Myocyte (in vitro differentiated cells): Measurements from ENCODE around the gene PPCS. TPM values are rescaled to one million over a fixed set of nuclear protein-coding genes. Genes with fewer than 3 reads are reported as not detected.

Source experiments
- DNase-seq: peaks from one replicate; pipeline ENCODE4 v3.0.0-alpha.2; 2012; ENCODE audit warnings: low read depth
- polyA plus RNA-seq: library from polyadenylated mRNA; unstranded; fragments of >200 nt; gene quantifications from one replicate; pipeline ENCODE4 v1.2.1, GENCODE V29; 2012; ENCODE audit warnings: missing spikeins
- total RNA-seq: library from RNA; depleted of rRNA; stranded (reverse); fragments of >200 nt; gene quantifications from 2 replicates; pipeline ENCODE4 v1.2.3, GENCODE V29; 2014

PPCS gene
- 44.6 and 56.3 TPM in 2 replicates for total RNA-seq
- 41.0 TPM for polyA plus RNA-seq

DNA sequence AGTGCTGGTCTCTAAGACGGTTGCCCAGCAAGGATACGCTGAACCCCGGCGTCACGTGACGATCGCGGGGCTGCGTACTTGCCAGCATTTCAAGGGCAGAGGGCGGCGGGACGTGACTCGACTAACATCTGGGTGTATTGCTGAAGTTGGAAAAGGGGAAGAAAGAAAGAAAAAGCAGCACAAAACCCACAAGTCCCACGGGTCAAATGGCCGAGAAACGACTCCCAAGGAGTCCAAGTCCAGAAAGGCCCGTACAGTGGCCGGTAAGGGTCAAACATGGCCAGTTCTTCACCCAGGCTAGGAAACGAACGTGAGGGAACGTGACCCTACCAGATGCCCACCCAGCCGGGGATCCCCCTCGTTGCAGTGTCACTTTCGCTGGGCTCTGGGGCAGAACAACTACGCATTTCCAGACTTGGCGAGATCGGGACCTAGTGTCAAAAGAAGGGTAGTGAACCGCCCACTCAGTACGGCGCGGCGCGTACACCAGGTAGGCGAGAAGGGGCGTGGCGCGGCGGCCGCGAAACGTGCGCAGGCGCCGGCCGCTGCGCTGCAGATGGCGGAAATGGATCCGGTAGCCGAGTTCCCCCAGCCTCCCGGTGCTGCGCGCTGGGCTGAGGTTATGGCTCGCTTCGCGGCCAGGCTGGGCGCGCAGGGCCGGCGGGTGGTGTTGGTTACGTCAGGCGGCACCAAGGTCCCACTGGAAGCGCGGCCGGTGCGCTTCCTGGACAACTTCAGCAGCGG lies at the start of gene PPCS, which contains the start of gene ZMYND12:
TSS of gene PPCS (plus strand) at position 534 of the 744 bp plus-strand sequence. CDS start at position 557, 23 bp downstream.
TSS of gene ZMYND12 (minus strand) at position 13 of the 744 bp plus-strand sequence. CDS start 25 bp downstream, outside the sequence.
- peak; percentile 91 for DNase-seq

DNA sequence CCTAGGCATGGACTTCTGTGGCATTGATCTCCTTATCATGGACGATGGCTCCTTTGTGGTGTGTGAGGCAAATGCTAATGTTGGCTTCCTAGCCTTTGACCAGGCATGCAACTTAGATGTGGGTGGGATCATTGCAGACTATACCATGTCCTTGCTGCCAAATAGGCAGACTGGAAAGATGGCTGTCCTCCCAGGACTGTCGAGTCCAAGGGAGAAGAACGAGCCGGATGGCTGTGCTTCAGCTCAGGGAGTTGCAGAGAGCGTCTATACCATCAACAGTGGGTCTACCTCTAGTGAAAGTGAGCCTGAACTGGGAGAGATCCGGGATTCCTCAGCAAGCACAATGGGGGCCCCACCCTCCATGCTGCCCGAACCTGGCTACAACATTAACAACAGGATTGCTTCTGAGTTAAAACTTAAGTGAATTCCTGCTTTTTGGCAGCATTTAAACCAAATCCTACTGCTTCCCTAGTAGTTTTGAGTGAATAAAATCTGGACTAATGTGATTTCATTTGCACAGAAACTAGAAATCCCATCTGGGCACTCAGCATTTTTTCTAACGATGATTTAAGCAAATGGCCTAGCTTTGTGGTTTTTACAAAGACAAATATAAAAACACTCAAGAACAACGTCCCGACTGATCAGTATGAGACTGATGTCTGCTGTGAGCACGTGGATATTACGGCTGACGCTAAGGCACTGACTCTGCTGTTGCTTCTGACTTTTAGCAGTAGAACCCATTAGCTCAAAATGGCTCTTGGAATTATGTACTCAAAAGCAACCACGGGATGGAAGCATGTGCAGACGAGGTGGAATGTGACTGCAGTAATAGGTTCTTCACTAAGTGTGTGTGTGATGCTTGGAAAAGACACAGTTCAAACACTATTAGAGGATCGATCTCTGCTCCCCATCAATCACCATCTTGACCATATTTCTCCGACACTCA lies 41.5 kb upstream of the PPCS start:
- DNase-seq, result no peak

DNA sequence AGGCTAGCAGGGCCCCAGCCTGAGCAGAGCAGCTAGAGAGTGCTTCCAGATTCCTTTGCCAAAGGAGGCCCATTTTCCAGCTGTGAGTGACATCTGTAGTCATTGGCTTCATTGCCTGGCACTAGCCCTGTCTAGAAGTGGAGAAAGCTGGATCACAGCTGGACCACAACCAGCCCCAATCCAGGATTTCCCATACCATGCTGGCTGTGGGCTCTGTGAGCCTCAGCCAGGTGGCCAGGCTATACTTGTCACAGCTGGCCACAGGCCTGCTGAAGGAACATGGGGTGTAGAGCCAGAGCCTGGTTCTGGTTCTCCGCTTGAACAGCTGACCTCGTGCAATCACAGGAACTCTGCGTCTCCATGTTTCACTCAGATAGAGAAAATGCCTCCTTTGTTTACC lies 39.2 kb upstream of the PPCS start:
- no peak for DNase-seq

DNA sequence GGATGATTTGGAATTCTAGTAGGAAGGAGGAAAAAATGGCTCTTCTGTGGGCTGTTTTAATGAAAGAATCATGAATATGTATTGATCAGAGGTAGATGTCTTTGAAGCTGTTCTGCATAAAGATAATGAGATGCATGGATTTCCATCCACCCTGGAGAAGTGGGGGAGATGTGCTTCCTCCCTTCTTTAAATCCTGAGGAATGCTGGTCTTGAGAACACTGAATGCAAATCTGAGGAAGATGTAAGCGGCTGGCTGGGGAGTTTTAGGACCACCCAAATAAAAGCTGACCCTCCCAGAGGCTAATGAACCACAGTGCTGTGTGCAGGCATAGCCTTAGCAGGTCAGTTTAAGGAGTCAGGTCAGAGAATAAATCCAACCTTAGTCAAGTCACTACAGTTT lies 37.8 kb upstream of the PPCS start:
- no peak for DNase-seq

DNA sequence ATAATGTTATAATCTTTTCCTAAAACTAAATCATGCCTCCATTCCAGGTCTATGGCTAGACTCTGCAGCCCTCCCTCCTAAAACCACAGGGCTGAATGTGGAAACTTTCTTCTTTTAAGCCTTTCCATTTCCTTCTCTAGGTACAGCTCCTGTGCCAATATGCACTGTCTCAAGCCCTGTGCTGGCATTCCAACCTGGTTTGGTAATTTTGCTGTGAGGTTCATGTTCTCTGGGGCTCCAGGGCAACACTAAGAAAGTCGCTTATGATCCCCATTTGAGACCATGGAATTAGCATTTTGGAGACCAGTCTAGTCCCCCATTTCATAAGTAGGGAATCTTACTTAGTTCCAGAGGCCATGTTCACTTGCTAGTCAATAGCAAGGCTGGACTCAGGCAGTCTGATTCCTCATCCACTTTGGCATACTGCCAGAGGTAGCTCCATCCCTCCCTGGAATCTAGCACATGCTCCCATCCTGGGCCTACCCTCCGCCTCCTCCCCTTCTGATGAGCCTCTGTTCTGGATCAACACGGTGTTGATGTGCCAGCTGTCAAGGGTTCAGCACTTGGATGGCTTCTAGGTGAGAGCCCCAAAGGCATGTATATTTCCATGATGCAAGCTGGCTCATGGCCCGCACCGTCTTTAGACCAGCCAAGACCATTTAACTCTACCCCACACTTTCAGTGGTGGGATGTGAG lies 37.1 kb upstream of the PPCS start:
- no peak for DNase-seq

DNA sequence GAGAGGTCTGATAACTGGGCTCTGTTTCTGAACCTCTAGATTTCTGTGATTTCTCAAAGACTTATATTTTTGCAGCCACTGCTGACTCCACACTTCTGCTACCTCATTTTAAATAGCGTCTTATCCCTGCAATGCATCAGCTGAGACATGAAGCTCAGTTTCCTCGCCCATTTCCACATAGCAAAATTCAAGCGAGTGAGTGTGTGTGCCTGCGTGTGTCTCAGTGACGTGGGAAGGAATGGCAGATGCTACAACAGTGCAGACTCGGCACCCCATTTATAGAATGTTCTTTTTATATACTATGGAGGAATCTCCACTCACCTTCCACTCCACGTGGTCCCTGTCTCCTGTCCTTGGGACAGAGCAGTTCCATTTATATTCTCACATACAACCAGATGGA lies 36.2 kb upstream of the PPCS start:
- DNase-seq, result no peak

DNA sequence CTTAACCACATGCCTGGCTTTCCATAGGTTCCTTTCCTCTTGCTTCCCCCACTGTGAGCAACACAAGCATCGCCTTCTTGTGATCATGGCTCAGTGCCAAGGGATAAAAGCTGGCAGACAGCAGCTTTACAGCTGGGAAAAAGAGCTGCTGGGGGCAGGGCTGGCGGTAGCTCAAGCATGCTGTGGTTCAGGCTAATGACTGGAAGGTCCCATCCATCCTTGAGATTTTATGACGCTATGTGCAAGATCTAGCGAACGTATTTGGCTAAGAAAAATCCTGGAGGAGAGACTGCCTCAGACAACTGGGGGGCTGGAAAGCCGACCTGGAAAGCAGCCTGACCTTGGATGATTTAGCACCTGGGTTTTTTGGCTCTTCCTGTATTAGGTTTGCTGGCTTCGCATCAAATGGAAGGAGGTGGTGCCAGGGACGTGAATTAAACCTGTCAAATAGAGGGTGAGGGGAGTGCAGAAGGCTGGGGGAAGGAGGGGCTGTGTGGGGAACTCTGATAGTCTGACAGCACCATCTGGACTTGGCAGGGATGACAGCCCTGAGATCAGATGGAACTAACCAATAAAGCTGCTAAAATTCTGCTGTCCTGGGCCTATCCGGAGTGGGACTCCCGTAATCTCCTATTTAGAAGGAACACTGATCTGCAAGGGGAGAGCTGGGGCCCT lies 35.3 kb upstream of the PPCS start:
- peak; percentile 56 for DNase-seq

DNA sequence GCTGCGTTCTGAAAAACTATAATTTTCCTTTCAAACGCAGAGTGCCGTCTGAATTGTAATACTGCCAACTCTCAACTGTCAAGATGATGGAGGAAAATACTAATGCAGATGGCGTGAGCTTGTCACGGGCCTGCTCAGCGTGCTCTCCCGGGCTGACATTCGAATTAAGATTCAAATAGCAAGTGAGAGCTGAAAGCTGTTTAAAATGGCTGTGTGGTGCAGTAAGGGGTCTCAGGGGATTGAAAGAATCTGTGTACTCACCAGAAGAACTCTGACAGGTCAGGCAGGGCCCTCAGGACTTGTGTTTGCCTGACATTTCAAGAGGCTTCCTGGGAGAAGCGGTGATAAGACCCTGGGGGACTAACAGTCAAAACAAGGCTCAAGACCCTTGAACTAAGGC lies 33.6 kb upstream of the PPCS start:
- DNase-seq, result no peak

DNA sequence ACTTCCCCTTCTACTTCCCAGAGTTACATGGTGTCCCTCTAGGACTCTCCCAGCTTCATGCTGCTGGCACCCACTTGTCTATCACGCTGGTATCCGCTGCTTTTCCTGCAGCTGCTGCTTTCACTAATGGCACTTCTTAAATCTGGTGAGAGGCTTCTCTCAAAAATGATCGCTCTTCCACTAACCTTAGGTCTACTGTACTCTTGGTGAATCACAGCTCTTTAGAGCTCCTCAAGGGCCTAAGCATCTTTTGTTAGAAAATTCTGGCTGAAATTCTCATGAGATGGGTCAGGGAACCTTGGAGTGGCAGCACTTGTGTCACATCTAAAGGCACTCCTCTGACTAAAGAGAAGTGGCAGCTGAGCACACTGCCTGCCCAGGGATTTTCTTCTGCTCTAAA lies 32.7 kb upstream of the PPCS start:
- peak; percentile 48 for DNase-seq

DNA sequence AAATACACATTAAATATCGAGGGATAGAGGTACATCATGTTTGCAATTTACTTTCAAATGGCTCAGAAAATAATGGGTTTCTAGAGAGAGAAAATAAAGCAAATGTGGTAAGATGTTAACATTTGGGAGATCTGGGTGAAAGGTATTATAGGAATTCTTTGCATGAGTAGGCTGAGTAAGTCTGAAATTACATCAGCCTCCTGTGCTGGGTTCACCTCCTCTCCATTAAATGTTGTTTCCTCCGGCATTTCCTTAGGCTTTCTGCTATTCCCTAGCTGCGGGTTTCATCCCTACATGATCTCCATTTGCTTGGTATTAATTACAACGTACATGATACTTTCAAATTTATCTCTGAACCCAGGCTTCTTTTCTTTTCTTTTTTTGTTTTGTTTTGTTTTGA lies 32.1 kb upstream of the PPCS start:
- DNase-seq, result no peak

DNA sequence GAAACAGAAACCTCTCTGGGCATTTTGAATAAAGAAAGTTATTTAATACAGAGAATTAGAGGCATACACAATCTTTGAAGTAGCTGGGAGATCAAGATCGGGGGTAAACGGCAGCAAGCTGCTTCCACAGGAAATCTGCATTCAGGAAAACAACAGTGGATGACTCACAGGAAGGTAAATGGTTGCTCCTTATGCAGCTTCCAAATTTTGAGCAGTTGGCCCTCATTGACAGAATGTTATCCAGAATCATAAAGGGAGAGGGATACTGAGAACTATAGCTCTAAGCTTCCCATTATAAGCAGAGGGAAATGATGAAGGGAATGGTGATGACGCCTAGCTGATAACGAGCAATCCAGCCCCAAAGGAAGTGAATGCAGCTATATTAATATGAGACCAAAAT lies 29.1 kb upstream of the PPCS start:
- no peak for DNase-seq

DNA sequence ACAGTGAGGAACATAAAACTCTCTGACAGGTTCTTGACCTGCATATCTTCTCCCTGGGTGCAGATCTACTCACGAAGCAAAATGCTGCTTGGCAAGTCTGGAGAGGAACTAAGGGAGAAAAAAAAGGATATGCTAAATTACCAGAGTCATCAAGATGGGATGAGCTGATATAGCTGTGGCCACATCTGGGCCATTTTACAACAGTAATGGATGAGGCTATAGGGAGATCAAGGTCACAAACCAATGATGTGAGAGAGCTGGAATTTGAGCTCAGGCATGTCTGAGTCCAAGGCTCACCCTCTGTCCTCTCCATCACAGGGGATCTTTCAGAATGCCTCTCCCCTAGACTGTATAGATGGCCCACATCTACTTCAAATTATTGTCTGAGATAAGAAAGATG lies 26.7 kb upstream of the PPCS start:
- no peak for DNase-seq

DNA sequence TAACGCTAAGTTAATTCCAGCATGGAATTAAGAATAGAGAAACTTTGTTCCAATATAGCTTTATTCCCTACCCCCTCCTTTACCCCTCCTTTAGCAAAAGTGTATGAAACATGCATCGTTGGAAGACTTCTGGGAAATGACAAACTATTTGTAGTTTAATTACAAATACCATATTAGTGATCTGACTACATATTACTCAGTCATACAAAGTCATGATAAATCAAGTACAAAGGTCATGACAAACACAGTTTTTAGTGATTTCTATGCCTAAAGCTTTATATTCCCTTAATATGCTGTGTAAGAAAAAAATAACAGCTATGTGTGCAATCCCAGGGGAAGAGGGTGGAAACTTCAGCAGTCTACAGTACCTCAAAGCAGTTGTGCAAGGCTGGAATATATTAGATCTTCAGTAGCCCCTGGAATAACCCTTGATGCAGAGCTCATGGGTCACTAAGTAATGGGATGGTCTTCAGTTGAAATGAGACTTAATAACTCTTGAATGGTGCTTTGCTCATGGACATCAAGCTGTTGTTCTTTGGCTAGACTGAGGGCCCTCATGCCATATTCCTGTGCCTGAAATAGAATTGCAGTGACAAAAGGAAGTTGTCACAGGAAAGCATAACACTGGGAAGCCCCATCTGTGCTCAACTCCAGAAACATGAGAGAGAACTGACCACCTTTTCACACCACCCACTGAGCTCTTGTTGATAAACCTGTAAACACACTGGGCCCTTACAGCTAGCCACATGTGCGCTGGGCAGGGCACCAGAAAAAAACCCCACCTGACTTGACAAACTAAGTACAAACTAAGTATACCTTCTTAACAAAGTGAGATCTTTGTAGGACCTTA lies 25.8 kb upstream of the PPCS start:
- no peak for DNase-seq

DNA sequence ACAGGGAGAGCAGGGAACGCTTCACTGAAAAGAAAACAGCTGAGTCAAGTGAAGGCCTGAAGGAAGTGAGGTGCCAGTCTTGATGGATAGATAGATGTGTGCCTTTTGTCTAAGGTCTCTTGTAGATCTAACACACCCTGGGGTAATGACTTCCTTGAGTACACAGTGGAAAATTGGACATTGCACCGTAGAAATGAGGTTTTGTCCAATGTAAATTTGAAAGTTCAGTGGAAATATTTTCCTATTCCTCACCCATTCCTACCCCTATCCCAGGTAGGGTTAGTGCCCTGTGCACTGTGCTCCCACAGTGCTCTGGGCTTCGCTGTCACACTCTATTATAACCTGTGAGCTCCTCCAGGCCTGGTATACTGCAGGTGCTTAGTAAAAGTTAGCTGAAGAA lies 24.8 kb upstream of the PPCS start:
- DNase-seq, result no peak

DNA sequence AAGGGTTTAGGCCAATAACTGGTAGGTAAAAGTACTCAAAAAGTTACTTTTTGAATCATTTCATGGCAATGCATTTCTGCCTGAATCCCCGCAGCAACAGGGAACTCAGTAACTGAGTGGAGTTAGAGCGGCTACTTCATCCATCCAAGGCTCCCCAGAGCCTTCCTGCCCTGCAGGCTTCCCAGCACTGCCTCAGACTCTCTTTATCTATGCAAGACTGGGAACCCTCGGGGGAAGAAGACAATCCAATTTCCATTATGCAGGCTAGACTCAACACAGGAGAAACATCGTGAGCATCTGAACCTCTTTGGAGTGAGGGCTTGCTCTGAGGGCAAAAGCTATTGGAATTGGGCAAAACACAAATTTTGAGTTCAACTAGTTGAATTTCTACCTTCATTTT lies 23.6 kb upstream of the PPCS start:
- no peak for DNase-seq

DNA sequence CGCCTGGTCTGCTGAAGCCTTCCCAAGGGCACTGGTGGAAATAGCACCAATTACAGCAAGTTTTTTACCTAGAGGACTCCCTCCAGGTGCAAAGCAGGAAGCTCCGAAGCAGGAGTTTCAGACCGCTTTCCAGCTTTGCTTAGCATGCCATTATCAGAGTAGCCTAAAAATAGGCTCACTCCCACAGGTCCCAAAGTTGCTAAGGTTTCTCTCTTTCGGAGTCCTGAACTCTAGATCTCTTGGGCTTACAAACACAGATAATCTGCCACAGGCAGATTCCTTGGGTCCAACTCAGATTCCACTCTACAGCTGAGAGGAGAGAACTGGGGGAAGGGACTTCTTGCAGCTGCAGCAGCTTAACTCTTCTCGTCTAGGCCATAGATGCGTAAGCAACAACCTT lies 23.0 kb upstream of the PPCS start:
- DNase-seq, result no peak

DNA sequence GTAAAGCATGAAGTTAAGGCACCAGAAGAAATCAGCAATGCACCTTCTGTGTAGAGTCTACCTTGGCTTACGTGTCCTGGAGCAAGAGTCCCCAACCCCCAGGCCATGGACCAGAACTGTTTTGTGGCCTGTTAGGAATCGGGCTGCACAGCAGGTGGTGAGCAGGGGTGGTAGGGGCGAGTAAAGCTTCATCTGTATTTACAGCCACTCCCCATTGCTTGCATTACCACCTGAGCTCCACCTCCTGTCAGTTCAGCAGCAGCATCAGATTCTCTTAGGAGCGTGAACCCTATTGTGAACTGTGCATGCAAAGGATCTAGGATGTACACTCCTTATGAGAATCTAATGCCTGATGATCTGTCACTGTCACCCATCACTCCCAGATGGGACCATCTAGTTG lies 22.0 kb upstream of the PPCS start:
- DNase-seq, result no peak

DNA sequence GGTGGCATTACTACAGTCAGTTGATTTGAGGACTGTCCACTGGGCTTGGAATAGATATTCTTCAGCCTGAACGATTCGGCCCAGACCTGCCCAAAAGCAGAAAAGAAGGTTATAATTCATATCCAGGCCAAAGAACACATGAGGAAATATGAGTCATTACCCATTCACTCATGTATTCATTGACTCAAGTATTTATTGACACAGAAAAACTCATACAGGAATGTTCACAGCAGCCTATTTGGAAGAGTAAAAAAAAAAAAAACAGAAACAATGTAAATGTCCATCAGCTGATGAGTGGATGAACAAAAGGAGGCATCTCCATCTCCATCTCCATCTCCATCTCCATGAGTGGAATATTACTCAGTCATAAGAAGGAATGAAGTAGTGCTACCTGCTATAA lies 16.4 kb upstream of the PPCS start:
- DNase-seq, result no peak

DNA sequence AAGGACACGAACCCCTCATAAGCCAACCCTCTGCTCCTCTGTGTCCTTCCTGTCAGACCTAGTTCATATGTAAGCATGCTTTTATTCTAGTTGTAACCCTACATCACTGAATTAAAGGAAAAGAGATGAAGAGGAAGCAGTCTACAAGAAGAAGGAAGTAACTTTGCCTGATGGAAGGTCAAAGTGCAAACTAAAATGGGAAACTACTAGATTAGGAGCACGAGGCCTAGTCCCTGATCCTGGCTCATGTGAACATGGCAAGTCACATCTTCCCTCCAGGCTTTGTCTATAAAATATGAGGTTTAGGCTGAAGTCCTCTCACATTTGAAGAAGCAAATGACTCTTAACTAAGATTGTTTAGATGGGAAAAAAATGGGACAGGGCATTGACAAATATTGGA lies 13.7 kb upstream of the PPCS start:
- no peak for DNase-seq

DNA sequence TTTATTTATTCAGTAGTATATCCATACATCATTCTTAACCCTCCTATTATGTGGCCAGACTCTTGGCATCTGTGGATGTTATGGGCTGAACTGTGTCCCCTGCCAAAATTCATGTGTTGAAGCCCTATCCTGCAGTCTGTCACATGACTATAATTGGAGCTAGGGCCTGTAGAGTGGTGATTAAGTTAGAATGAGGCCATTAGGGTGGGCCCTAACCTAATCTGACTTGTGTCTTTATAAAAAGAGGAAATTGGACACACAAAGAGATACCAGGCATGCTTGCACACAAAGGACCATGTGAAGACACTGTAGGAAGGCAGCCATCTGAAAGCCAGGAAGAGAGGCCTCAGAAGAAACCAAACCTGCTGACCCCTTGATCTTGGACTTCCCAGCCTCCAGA lies 7.1 kb upstream of the PPCS start:
- DNase-seq, result no peak
